B cell (primary cell): ENCODE data around the gene SAMD4A.

Experiments
- CTCF ChIP-seq: fragments of 200-600 bp; IDR thresholded peaks from one replicate; pipeline ENCODE4 v1.8.0; 2022; ENCODE audit warnings: antibody characterized with exemption, mild to moderate bottlenecking
- EZH2 ChIP-seq: IDR thresholded peaks from 2 replicates; pipeline ENCODE4 v1.6.1; 2012; ENCODE audit warnings: borderline replicate concordance, low read depth, mild to moderate bottlenecking, moderate library complexity, low read length; ENCODE audit not compliant: insufficient read depth, poor library complexity, severe bottlenecking

- TF ChIP-seq CTCF (no peak), EZH2 (no peak)
Observed at GRCh38 chr14:54837508-54838149, 270.7 kb downstream of the SAMD4A start.
